ENCODE data around the gene ADCY10. TPM values are rescaled to one million over a fixed set of nuclear protein-coding genes. Genes with fewer than 3 reads are reported as not detected.
A peak's percentile ranks its signal among the peaks of the same experiment; 100 is the strongest.

The ADCY10 gene
- total and polyA plus RNA-seq, 9 of the 15 experiments (the other 6 are each of a cell fraction or from before 2014, with no cell fraction given), result 0.08 to 0.86 (median 0.22) TPM

DNA sequence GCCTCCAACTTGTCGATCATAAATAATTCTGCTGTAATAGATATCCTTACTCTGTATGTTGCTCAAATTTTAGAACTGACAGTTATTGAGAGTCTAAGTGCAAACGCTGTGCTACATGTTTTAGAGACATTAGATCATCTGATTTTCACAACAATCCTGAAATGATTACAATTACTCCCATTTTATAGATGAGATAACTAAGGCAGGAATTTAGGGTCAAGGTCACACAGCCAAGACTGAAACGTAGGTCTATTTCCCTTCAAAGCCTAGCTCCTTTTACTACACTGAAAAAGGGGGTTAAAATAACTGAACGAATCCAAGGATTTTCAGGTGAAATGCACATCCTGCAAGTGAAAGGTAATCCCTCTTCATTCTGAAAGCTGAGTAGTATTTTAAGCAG lies 19.9 kb upstream of the ADCY10 start (continued):
- TF ChIP-seq, protein P1, sequence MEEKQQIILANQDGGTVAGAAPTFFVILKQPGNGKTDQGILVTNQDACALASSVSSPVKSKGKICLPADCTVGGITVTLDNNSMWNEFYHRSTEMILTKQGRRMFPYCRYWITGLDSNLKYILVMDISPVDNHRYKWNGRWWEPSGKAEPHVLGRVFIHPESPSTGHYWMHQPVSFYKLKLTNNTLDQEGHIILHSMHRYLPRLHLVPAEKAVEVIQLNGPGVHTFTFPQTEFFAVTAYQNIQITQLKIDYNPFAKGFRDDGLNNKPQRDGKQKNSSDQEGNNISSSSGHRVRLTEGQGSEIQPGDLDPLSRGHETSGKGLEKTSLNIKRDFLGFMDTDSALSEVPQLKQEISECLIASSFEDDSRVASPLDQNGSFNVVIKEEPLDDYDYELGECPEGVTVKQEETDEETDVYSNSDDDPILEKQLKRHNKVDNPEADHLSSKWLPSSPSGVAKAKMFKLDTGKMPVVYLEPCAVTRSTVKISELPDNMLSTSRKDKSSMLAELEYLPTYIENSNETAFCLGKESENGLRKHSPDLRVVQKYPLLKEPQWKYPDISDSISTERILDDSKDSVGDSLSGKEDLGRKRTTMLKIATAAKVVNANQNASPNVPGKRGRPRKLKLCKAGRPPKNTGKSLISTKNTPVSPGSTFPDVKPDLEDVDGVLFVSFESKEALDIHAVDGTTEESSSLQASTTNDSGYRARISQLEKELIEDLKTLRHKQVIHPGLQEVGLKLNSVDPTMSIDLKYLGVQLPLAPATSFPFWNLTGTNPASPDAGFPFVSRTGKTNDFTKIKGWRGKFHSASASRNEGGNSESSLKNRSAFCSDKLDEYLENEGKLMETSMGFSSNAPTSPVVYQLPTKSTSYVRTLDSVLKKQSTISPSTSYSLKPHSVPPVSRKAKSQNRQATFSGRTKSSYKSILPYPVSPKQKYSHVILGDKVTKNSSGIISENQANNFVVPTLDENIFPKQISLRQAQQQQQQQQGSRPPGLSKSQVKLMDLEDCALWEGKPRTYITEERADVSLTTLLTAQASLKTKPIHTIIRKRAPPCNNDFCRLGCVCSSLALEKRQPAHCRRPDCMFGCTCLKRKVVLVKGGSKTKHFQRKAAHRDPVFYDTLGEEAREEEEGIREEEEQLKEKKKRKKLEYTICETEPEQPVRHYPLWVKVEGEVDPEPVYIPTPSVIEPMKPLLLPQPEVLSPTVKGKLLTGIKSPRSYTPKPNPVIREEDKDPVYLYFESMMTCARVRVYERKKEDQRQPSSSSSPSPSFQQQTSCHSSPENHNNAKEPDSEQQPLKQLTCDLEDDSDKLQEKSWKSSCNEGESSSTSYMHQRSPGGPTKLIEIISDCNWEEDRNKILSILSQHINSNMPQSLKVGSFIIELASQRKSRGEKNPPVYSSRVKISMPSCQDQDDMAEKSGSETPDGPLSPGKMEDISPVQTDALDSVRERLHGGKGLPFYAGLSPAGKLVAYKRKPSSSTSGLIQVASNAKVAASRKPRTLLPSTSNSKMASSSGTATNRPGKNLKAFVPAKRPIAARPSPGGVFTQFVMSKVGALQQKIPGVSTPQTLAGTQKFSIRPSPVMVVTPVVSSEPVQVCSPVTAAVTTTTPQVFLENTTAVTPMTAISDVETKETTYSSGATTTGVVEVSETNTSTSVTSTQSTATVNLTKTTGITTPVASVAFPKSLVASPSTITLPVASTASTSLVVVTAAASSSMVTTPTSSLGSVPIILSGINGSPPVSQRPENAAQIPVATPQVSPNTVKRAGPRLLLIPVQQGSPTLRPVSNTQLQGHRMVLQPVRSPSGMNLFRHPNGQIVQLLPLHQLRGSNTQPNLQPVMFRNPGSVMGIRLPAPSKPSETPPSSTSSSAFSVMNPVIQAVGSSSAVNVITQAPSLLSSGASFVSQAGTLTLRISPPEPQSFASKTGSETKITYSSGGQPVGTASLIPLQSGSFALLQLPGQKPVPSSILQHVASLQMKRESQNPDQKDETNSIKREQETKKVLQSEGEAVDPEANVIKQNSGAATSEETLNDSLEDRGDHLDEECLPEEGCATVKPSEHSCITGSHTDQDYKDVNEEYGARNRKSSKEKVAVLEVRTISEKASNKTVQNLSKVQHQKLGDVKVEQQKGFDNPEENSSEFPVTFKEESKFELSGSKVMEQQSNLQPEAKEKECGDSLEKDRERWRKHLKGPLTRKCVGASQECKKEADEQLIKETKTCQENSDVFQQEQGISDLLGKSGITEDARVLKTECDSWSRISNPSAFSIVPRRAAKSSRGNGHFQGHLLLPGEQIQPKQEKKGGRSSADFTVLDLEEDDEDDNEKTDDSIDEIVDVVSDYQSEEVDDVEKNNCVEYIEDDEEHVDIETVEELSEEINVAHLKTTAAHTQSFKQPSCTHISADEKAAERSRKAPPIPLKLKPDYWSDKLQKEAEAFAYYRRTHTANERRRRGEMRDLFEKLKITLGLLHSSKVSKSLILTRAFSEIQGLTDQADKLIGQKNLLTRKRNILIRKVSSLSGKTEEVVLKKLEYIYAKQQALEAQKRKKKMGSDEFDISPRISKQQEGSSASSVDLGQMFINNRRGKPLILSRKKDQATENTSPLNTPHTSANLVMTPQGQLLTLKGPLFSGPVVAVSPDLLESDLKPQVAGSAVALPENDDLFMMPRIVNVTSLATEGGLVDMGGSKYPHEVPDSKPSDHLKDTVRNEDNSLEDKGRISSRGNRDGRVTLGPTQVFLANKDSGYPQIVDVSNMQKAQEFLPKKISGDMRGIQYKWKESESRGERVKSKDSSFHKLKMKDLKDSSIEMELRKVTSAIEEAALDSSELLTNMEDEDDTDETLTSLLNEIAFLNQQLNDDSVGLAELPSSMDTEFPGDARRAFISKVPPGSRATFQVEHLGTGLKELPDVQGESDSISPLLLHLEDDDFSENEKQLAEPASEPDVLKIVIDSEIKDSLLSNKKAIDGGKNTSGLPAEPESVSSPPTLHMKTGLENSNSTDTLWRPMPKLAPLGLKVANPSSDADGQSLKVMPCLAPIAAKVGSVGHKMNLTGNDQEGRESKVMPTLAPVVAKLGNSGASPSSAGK (IDR thresholded peaks at IDR 0.05), result no peak
- TF ChIP-seq, protein P2, sequence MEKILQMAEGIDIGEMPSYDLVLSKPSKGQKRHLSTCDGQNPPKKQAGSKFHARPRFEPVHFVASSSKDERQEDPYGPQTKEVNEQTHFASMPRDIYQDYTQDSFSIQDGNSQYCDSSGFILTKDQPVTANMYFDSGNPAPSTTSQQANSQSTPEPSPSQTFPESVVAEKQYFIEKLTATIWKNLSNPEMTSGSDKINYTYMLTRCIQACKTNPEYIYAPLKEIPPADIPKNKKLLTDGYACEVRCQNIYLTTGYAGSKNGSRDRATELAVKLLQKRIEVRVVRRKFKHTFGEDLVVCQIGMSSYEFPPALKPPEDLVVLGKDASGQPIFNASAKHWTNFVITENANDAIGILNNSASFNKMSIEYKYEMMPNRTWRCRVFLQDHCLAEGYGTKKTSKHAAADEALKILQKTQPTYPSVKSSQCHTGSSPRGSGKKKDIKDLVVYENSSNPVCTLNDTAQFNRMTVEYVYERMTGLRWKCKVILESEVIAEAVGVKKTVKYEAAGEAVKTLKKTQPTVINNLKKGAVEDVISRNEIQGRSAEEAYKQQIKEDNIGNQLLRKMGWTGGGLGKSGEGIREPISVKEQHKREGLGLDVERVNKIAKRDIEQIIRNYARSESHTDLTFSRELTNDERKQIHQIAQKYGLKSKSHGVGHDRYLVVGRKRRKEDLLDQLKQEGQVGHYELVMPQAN (IDR thresholded peaks at IDR 0.05; ENCODE audit: borderline replicate concordance), result 0 out of 2 replicates have a peak, but pooled peaks have one; percentile 48
- TF ChIP-seq ZNF24 (IDR thresholded peaks at IDR 0.05) (0 out of 2 replicates have a peak, but pooled peaks have one; percentile 31), SETDB1 (IDR thresholded peaks at IDR 0.05; ENCODE audit: low read length) (no peak), TSC22D4 (tag; IDR thresholded peaks at IDR 0.05) (no peak), DDX20 (tag; IDR thresholded peaks at IDR 0.05; ENCODE audit: low read depth) (no peak), NR3C1 (CRISPR knock-in tag; IDR thresholded peaks at IDR 0.05) (no peak), MTF1 (CRISPR knock-in tag; IDR thresholded peaks at IDR 0.05; ENCODE audit: borderline replicate concordance) (no peak), TAF1 (IDR thresholded peaks at IDR 0.05; ENCODE audit: control insufficient read depth, extremely low read depth, insufficient read depth, low read length, severe bottlenecking) (no peak), KLF16 (IDR thresholded peaks at IDR 0.05) (no peak), RBM34 (IDR thresholded peaks at IDR 0.05; ENCODE audit: borderline replicate concordance, insufficient read depth, low read length) (no peak)
- TF ChIP-seq, protein P3, sequence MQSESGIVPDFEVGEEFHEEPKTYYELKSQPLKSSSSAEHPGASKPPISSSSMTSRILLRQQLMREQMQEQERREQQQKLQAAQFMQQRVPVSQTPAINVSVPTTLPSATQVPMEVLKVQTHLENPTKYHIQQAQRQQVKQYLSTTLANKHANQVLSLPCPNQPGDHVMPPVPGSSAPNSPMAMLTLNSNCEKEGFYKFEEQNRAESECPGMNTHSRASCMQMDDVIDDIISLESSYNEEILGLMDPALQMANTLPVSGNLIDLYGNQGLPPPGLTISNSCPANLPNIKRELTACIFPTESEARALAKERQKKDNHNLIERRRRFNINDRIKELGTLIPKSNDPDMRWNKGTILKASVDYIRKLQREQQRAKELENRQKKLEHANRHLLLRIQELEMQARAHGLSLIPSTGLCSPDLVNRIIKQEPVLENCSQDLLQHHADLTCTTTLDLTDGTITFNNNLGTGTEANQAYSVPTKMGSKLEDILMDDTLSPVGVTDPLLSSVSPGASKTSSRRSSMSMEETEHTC (IDR thresholded peaks at IDR 0.05), result no peak
